ENCODE measurements around the gene CST1.
"Not testable (repeated sequence)": the region's sequence is repeated elsewhere in the genome, so short reads cannot be mapped to it uniquely, and the experiment has no call there.

The CST1 gene

DNA sequence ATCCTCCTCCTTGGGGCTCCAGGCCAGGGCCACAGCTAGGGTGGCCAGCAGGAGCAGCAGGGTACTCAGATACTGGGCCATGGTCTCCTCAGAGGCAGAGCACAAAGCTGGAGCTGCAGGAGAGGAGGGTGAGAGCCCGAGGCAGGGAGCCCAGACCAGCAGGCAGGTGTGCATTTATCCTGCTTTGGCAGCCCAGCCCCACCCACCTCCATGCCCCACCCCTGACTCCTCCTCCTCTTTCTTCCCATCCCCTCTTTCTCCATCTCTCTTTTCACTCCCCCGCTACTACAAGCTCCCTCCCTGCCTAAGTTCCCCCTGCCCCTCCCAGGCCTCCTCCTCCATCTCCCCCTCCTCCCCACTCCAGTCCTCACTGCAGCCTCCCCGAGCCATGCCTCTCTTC lies at the start of gene CST1:
Gene CST1 (minus strand): TSS at position 150 of the 400 bp plus-strand sequence. CDS start 69 bp downstream, at position 81.
- FAIRE-seq = not testable (repeated sequence)

DNA sequence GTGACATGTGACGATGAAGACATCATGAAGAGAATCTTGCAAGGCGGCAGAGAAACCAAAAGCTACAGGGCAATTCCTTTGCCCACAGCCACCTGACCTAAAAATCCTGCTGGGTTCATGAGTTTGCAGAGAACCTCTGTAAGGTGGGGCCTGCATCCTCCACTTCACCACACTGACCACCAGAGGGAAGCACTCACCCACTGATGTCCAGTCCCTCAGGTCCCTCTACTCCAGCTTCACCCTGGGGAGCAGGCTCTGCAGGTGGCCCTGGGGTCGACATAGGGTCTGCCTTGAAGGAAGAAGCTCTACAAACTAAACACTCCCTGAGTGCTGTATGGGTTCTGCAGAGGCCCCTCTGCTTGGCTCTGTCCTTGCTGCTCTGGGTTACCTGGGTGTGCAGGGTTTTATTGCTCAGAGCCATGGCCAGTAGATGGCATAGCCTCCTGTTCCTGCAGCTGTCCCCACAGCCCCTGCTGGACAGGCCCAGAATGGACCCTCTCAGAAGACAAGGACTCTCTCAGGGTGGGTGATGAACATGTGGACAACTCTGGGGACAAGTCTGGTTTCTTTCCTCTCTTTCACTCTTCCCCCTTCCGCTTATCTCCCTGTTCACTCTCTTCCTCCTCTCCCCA lies 48.6 kb upstream of the CST1 start:
- not testable (repeated sequence) for FAIRE-seq

DNA sequence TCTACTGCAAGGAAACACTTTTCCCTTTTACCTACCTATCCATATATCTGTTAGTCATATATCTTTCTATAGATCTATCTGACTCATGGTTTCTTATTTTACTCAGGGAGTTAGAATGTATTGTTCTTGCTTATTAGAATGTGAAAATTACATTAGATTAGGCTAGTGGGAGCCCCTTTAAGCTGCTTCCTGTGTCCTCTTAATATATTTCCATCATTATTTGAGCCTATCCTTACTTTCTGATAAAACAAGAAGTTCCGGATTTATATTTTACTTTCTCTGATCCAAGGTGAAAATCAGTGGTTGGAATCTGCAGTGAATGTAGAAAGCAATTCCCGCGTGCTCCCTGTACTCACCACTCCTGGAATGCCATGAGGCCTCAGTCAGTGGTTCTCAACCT lies 44.8 kb upstream of the CST1 start:
- no peak for FAIRE-seq

DNA sequence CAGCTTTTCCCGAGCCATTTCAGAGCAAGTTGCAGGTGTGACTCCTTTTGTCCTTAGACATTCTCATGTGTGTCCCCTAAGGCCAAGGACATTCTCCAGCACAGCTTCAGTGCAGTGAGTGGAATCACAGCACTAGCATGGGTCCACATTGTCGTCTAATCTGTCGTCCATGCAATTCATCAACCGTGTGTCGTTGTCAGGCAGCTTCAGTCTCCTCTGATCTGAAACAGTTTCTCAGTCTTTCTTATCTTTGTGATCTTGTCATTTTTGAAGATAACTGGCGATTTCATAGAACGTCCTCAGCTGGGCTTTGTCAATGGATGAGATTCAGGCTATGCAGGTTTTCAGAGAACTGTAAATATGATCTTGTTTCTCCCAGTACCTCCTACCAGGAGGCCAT lies 44.1 kb upstream of the CST1 start:
- FAIRE-seq = no peak

- FAIRE-seq = no peak
Measured at GRCh38 chr20:23794065-23794464, 43.3 kb upstream of the CST1 start.

GRCh38 chr20:23783447-23783846 lies 32.7 kb upstream of the CST1 start:
- FAIRE-seq = no peak

DNA sequence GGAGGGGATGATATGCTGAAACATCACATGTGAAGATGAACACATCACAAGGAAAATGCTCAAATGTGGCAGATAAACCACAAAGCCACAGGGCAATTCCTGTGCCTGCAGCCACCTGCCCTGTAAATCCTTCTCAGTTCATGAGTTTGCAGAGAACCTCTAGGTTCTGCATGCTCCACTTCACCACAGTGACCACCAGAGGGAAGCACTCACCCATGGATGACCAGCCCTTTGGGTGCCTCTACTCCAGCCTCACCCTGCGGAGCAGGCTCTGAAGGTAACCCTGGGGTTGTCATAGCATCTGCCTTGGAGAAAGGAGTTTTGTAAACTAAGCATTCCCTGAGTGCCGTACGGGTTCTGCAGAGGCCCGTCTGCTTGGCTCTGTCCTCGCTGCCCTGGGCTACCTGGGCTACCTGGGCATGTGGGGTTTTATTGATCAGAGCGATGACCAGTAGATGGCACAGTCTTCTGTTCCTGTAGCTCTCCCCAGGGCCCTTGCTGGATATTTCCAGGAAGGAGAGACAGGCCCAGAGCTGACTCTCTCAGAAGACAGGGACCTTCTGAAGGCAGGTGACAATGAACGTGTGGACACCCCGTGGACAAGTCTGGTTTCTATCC lies 31.7 kb upstream of the CST1 start:
- FAIRE-seq = no peak

DNA sequence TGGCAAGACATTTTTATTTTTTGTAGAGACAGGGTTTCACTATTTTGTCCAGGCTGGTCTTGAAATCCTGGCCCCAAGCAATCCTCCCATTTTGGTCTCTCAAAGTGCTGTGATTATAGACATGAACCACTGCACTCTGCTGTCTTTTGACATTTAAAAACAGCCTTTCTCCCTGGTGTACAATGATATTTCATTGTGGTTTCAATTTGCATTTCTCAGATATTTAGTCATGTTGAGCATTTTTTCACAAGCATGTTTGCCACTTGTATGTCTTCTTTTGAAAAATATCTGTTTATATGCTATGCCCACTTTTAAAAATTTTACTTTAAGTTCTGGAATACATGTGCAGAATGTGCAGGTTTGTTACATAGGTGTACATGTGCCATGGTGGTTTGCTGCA lies 27.9 kb upstream of the CST1 start:
- not testable (repeated sequence) for FAIRE-seq

DNA sequence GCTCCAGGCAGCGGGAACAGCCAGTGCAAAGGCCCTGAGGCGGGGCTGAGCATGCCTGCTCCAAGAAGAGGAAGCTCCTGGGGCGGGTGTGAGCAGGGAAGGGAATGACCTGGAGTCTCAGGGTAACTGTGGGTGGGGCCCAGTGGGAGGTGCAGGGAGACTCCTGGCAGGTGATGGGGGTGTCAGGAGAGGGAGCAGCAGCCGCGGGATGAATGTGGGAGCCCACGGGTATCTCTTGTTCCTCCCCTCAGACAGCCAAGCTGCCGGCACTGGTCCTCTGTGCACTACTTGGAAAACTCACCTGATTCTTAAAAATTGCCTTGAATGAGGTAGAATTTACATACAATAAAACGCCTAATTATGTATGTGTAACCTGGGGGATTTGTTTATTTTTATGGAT lies 26.6 kb upstream of the CST1 start:
- FAIRE-seq = not testable (repeated sequence)

DNA sequence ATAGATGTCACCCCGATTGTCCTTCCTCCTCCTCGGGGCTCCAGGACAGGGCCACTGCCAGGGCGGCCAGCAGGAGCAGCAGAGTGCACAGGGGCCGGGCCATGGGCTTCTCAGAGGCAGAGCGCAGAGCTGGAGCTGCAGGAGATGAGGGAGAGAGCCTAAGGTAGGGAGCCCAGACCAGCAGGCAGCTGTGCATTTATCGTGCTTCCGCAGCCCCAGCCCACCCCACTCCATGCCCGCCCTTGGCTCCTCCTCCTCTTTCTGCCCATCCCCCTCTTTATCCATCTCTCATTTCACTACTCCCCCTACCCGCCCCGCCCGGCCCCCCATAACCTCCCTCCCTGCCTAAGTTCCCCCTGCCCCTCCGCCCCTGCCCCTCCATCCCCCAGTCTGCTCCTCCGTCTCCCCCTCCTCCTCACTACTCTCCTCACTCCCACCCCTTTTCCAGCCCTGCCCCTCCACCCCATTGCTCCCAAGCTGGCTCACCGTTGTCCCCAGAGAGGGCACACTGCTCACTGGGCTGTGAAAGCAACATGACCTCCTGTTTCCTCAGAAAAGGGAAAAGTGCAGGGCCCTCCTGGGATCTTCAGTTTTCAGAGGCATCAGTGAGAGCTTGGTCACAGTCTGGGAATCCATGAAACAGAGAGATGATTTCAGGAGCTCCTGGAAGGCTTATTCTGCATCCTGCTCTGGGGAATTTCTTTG lies 25.5 kb upstream of the CST1 start:
- FAIRE-seq = no peak

GRCh38 chr20:23774081-23774480 lies 23.3 kb upstream of the CST1 start:
- FAIRE-seq = no peak

- no peak for FAIRE-seq
Measured at GRCh38 chr20:23773579-23773978, 22.8 kb upstream of the CST1 start.

DNA sequence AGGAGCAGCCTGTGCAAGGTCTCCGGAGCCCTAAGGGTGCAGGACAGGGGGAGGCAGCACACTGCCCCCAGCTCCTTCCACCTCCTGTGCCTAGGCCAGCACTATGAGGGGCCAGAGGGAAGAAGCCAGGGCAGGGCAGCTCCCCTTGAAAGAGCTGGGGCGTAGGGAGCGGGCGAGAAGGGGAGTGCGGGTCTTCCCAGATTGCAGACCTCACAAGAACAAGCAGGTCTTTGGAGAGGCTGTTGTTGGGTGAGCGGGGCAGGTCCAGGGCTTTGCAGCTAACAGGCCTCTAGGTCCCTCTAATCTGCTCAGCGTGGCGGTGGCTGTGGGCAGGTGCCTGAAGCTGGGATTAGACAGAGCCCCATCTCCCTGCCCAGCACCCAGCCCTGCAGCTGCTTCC lies 22.4 kb upstream of the CST1 start:
- FAIRE-seq = no peak

GRCh38 chr20:23772074-23772473 lies 21.3 kb upstream of the CST1 start:
- FAIRE-seq = no peak

DNA sequence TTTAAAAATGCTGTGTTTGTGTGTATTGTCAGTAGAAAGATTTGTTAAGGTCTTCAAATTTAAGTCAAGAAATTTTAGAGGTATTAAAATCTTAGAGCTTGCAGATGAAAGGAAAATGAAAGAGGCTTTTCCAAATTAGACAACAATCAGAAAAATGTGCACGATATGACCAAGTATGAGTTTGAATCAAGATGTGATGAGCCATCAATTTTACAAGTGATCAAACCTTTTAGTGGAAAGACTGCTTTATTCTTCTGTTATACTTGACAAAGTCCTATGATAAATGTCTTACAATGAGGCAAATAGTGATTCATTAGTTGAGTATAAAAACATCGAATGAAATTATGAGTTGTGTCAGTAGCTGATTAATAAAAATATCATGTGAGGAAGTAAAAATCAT lies 19.6 kb upstream of the CST1 start:
- FAIRE-seq = no peak

- not testable (repeated sequence) for FAIRE-seq
Measured at GRCh38 chr20:23768520-23768919, 17.8 kb upstream of the CST1 start.

- no peak for FAIRE-seq
Measured at GRCh38 chr20:23766531-23766930, 15.8 kb upstream of the CST1 start.

DNA sequence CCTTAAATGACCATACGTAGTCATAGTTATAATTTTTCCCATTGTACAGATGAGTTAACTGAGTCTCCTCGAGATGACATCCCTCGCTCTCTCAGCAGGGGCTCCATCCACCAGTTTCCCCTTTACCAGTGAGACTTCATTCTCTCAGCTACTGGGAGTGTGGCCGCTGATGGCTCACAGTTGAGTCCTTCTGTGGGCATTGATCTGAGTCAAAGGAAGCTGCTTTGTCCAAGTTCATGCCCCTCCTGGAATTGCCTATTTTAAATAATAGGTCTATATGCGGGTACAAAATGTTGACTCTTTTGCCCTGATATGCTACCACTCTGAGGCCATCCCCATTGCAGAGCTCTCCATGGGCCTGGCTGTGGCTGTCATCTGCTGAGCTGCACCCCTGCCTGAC lies 14.8 kb upstream of the CST1 start:
- FAIRE-seq = no peak

DNA sequence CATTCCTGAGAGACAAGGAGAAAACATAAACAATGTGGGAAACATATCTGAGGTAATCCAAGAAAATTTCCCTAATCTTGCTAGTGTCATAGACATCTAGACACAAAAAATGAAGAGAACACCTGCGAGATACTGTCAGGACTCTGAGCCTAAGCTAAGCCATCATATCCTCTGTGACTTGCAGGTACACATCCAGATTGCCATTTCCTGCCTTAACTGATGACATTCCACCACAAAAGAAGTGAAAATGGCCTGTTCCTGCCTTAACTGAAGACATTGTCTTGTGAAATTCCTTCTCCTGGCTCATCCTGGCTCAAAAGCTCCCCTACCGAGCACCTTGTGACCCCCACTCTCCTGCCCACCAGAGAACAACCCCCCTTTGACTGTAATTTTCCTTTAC lies 13.9 kb upstream of the CST1 start:
- FAIRE-seq = not testable (repeated sequence)

DNA sequence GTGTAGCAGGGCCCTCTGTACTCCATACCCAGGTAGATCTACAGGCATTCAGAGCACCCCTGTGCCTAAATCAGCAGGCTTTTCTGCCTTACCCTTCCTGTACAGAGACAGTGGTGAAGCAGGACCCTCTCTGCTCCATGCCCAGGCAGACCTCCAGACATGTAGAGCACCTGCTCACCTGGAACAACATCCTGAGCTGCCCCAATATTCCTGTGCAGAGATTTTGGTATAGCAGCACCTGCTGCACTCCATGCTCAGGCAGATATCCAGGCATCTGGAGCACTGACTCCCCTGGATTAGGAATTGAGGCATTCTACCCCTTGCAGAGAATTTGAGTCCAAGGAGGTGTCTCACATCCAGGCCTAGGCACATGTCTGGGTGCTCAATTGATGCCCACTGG lies 12.6 kb upstream of the CST1 start:
- no peak for FAIRE-seq

DNA sequence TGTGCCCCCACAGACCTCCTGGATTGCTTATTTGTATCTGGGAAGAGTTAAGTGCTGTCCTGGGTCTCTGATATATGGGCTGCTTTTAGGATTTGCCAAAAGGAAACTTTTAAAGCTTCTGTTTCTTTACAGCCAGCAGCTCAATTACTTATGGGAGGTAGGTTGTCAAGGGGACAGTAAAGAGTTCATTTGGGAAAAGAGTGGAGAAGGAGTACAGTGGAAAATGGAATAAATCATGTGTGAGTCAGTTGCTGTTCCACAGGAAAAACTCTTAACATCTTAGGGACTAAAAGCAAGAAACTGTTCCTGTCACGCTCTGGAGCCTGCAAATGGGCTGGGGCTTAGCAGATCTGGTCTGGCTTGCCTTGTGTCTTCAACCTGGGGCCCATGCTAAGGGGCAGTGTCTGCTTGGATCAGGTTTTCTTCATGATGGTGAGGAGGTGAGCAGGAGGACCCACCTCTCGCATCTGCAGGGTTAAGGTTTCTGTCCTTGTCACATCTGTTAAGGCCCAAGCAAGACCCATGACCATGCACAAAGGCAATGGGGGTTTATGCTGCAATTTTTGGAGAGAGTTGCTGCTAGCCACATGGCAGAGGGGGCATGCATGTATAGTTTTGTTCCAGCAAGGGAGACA lies 8.7 kb upstream of the CST1 start:
- FAIRE-seq = no peak

GRCh38 chr20:23756792-23757191 lies 6.1 kb upstream of the CST1 start:
- FAIRE-seq = not testable (repeated sequence)

DNA sequence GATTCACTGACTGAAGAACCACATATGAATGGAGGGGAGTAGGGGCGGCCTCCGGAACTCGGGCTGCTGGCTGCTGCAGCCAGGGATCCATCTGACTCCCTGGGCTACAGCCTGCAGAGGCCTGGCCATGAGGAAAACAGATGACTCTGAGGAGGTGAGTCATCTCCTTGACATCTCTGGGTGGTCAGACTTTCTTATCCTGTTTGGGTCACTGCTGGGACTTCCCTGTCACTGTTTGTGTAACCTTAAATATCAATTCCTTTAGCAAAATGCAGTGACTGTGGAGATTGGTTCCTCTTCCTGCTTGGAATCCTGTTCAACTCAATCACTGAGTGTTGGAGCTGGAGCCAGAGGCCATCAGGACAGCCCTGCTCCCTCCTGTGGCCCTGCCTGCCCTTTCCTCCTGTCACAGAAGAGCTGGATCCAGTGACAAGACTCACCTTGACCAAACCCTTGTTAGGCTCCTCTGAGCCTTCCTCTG lies 4.4 kb upstream of the CST1 start:
- FAIRE-seq = not testable (repeated sequence)

GRCh38 chr20:23754731-23755130 lies 4.0 kb upstream of the CST1 start:
- no peak for FAIRE-seq

Data from colon (tissue), 2 donors.